GM12801 (cell line): ENCODE measurements around the gene ST6GAL1.

Source experiments
- CTCF ChIP-seq: IDR thresholded peaks from one replicate; pipeline ENCODE4 v1.5.1; 2011; ENCODE audit warnings: control low read depth; ENCODE audit not compliant: insufficient read length; ENCODE audit errors: extremely low read depth

ST6GAL1 gene

GRCh38 chr3:187031934-187032333, 101.6 kb downstream of the ST6GAL1 start:
- TF ChIP-seq CTCF: no peak

- TF ChIP-seq CTCF: no peak
Measured at GRCh38 chr3:187036394-187036793, 106.1 kb downstream of the ST6GAL1 start.

GRCh38 chr3:187039100-187039722, 108.9 kb downstream of the ST6GAL1 start:
- no peak for TF ChIP-seq CTCF

- no peak for TF ChIP-seq CTCF
Measured at GRCh38 chr3:187039723-187040414, 109.5 kb downstream of the ST6GAL1 start.

- no peak for TF ChIP-seq CTCF
Measured at GRCh38 chr3:187040516-187041361, 110.4 kb downstream of the ST6GAL1 start.

GRCh38 chr3:187041362-187042307, 111.3 kb downstream of the ST6GAL1 start:
- no peak for TF ChIP-seq CTCF

- no peak for TF ChIP-seq CTCF
Measured at GRCh38 chr3:187042346-187042745, 112.0 kb downstream of the ST6GAL1 start.
